PC-3 (cell line): Measurements from ENCODE around the gene TAPBPL. TPM values are rescaled to one million over a fixed set of nuclear protein-coding genes. Genes with fewer than 3 reads are reported as not detected.

ENCODE experiments used
- ATAC-seq: fragments of 200-7000 bp; cut with Tn5 transposase; 2 replicates; pipeline ENCODE4 v1.9.1; 2020; ENCODE audit warnings: mild to moderate bottlenecking, moderate library complexity
- BruUV-seq: library from RNA; stranded (reverse); fragments of 400-500 nt; replicated peaks from 2 replicates; lab custom pipeline; 2021; lab: Mats Ljungman, UMichigan
- CTCF ChIA-PET: fragments of 300-600 bp; sonication (Branson Sonifier 250); formaldehyde crosslinking; loops from one replicate; lab custom pipeline; 2022; ENCODE audit warnings: antibody characterized with exemption; lab: Charles Lee
- POLR2A ChIA-PET: fragments of 300-600 bp; sonication (Branson Sonifier 250); formaldehyde crosslinking; loops from one replicate; lab custom pipeline; 2022; ENCODE audit warnings: antibody characterized with exemption; ENCODE audit not compliant: unreplicated experiment; lab: Charles Lee
- DNase-seq: peaks from one replicate; pipeline ENCODE4 v3.0.0-alpha.2; 2015
- H2AFZ ChIP-seq: fragments of 300-600 bp; sonication (generic); 2 replicates; pipeline ENCODE4 v1.6.0; 2016; ENCODE audit warnings: antibody characterized with exemption, low read length
- H3F3A ChIP-seq: fragments of 300-600 bp; sonication (generic); one replicate; pipeline ENCODE4 v1.6.0; 2017; ENCODE audit warnings: antibody characterized with exemption, low read length, control low read depth, mild to moderate bottlenecking; ENCODE audit not compliant: unreplicated experiment
- H3K27ac ChIP-seq: fragments of 300-600 bp; sonication (generic); 2 replicates; pipeline ENCODE4 v1.5.1; 2016; ENCODE audit warnings: mild to moderate bottlenecking, low read length
- H3K27me3 ChIP-seq: fragments of 300-600 bp; sonication (generic); 2 replicates; pipeline ENCODE4 v1.6.1; 2016; ENCODE audit warnings: low read length, mixed read lengths
- H3K36me3 ChIP-seq: fragments of 300-600 bp; sonication (generic); 2 replicates; pipeline ENCODE4 v1.6.1; 2016; ENCODE audit warnings: low read depth, mixed run types, low read length, mixed read lengths
- H3K4me1 ChIP-seq: fragments of 300-600 bp; sonication (generic); 2 replicates; pipeline ENCODE4 v1.5.1; 2016; ENCODE audit warnings: low read length; ENCODE audit not compliant: insufficient read depth
- H3K4me2 ChIP-seq: fragments of 300-600 bp; sonication (generic); 2 replicates; pipeline ENCODE4 v1.6.0; 2016; ENCODE audit warnings: low read length
- H3K4me3 ChIP-seq: fragments of 300-600 bp; sonication (generic); 2 replicates; pipeline ENCODE4 v1.5.1; 2016; ENCODE audit warnings: mild to moderate bottlenecking, low read length, mixed read lengths
- H3K79me2 ChIP-seq: fragments of 300-600 bp; sonication (generic); 2 replicates; pipeline ENCODE4 v1.6.1; 2017; ENCODE audit warnings: low read length, mixed read lengths
- H3K9ac ChIP-seq: fragments of 300-600 bp; sonication (generic); 2 replicates; pipeline ENCODE4 v1.6.0; 2016; ENCODE audit warnings: mild to moderate bottlenecking, low read length
- H3K9me2 ChIP-seq: fragments of 300-600 bp; sonication (generic); replicated peaks from 2 replicates; pipeline ENCODE4 v1.6.1; 2016; ENCODE audit warnings: mixed run types, low read length, mixed read lengths
- H3K9me3 ChIP-seq: fragments of 300-600 bp; sonication (generic); 2 replicates; pipeline ENCODE4 v1.6.1; 2016; ENCODE audit warnings: low read length, mixed read lengths
- H4K20me1 ChIP-seq: fragments of 300-600 bp; sonication (generic); 2 replicates; pipeline ENCODE4 v1.6.1; 2016; ENCODE audit warnings: low read length, mixed read lengths
- EZH2 ChIP-seq: fragments of 300-600 bp; sonication (generic); IDR thresholded peaks from one replicate; pipeline ENCODE4 v1.6.1; 2017; ENCODE audit warnings: antibody characterized with exemption, mild to moderate bottlenecking, low read length; ENCODE audit not compliant: unreplicated experiment
- EZH2phosphoT487 ChIP-seq: fragments of 300-600 bp; sonication (generic); IDR thresholded peaks from 2 replicates; pipeline ENCODE4 v1.6.1; 2018; ENCODE audit warnings: mild to moderate bottlenecking, antibody characterized with exemption, low read length, borderline replicate concordance
- intact Hi-C: fragments of 100-400 bp; cut with micrococcal nuclease; formaldehyde crosslinking; loops from 2 replicates; pipeline ENCODE4 v1.9.0; 2023
- total RNA-seq: library from RNA; depleted of rRNA; stranded (reverse); fragments of >200 nt; gene quantifications from 2 replicates; pipeline ENCODE4 v1.2.3, GENCODE V29; 2014
- TF ChIP-seq, protein P1 (sequence below): fragments of 300-600 bp; sonication (generic); conservative IDR thresholded peaks from 2 replicates; pipeline ENCODE4 v1.5.1; 2017; ENCODE audit warnings: antibody characterized with exemption, low read depth, mild to moderate bottlenecking, low read length

The TAPBPL gene
- total RNA-seq, 1 experiment from 2014 or later = 0.47 TPM

DNA sequence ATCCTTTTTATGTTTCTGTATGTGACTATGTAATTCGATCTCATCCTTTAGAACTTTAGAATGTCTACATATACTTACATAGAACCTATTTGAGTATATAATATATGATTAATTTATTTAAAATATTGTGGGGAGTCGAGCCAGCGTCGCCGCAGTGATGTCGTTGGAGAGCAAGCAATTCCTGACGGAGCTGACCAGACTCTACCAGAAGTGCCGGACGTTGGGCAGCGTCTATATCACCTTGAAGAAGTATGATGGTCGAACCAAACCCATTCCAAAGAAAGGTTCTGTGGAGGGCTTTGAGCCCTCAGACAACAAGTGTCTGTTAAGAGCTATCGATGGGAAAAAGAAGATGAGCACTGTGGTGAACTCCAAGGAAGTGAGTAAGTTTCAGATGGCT lies 13.5 kb upstream of the TAPBPL start:
- intact Hi-C loops = no loop called here
- Histone ChIP-seq H2AFZ (no peak overlapping the region), H3F3A (no peaks in the 10 kb centered on the region), H3K9me3 (no peaks in the 10 kb centered on the region), H4K20me1 (no peaks in the 10 kb centered on the region), H3K4me1 (no peaks in the 10 kb centered on the region), H3K9me2 (no peaks in the 10 kb centered on the region), H3K79me2 (no peaks in the 10 kb centered on the region), H3K27ac (no peak overlapping the region), H3K4me3 (no peak overlapping the region), H3K27me3 (no peaks in the 10 kb centered on the region), H3K9ac (no peak overlapping the region), H3K36me3 (no peaks in the 10 kb centered on the region), H3K4me2 (no peak overlapping the region)
- TF ChIP-seq, protein P1, sequence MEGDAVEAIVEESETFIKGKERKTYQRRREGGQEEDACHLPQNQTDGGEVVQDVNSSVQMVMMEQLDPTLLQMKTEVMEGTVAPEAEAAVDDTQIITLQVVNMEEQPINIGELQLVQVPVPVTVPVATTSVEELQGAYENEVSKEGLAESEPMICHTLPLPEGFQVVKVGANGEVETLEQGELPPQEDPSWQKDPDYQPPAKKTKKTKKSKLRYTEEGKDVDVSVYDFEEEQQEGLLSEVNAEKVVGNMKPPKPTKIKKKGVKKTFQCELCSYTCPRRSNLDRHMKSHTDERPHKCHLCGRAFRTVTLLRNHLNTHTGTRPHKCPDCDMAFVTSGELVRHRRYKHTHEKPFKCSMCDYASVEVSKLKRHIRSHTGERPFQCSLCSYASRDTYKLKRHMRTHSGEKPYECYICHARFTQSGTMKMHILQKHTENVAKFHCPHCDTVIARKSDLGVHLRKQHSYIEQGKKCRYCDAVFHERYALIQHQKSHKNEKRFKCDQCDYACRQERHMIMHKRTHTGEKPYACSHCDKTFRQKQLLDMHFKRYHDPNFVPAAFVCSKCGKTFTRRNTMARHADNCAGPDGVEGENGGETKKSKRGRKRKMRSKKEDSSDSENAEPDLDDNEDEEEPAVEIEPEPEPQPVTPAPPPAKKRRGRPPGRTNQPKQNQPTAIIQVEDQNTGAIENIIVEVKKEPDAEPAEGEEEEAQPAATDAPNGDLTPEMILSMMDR = no peak
- TF ChIP-seq EZH2phosphoT487 (no peak), EZH2 (no peak)
- CTCF ChIA-PET = no interaction called here
- no TSS peak for BruUV-seq
- no peak for DNase-seq
- ATAC-seq = no peak
- POLR2A ChIA-PET = no interaction called here

DNA sequence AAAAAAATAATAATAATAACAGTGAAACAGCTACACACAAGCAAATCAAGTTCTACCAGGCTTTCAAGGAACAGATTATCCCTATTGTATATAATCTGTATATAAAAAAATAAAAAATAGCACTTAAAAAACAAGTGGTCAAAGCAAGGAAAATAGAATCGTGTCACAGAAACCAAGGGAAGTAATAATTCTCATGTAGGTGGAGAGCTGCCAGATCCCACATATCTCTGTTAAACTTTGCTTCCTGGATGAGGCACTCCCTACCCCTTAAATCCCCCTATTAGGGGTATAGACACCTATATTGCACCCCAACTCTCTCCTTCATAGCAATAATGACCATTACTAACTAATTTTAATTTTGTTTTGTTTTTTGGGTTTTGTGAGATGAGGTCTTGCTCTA lies 11.5 kb upstream of the TAPBPL start:
- no peak overlapping the region for H3K4me3 ChIP-seq
- no peaks in the 10 kb centered on the region for H3K9me2 ChIP-seq
- no peak overlapping the region for H3K4me2 ChIP-seq
- H3K79me2 ChIP-seq = no peaks in the 10 kb centered on the region
- H3K4me1 ChIP-seq = no peaks in the 10 kb centered on the region
- H4K20me1 ChIP-seq = no peaks in the 10 kb centered on the region
- POLR2A ChIA-PET = no interaction called here
- TF ChIP-seq EZH2 = no peak
- TF ChIP-seq EZH2phosphoT487 = no peak
- TF ChIP-seq, protein P1 = no peak
- H3K36me3 ChIP-seq = no peaks in the 10 kb centered on the region
- CTCF ChIA-PET = no interaction called here
- H2AFZ ChIP-seq = no peak overlapping the region
- DNase-seq (no peak), ATAC-seq (no peak)
- intact Hi-C loops = no loop called here
- no TSS peak for BruUV-seq
- no peak overlapping the region for H3K27ac ChIP-seq
- H3F3A ChIP-seq = no peaks in the 10 kb centered on the region
- no peak overlapping the region for H3K9ac ChIP-seq
- no peaks in the 10 kb centered on the region for H3K27me3 ChIP-seq
- no peaks in the 10 kb centered on the region for H3K9me3 ChIP-seq

DNA sequence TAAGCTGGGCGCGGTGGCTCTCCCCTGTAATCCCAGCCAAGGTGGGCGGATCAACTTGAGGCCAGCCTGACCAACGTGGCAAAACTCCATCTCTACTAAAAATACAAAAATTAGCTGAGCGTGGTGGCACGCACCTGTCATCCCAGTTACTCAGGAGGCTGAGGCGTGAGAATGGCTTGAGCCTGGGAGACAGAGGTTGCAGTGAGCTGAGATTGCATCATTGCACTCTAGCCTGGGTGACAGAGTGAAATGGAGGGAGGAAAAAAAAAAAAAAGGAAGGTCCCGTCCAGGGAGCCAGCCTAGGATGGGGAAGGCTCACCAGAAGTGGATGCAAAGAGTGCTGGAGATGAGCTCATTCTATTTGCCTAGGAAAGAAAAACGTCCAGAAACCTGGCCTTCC lies 9.0 kb upstream of the TAPBPL start:
- no TSS peak for BruUV-seq
- Histone ChIP-seq H3K27me3 (no peaks in the 10 kb centered on the region), H3K4me1 (no peaks in the 10 kb centered on the region), H4K20me1 (no peaks in the 10 kb centered on the region), H3K9me2 (no peaks in the 10 kb centered on the region), H3K9ac (no peak overlapping the region), H3K27ac (no peak overlapping the region), H3K9me3 (no peaks in the 10 kb centered on the region), H3K79me2 (no peaks in the 10 kb centered on the region), H2AFZ (no peak overlapping the region), H3K36me3 (no peaks in the 10 kb centered on the region), H3K4me3 (no peak overlapping the region), H3K4me2 (no peak overlapping the region), H3F3A (no peaks in the 10 kb centered on the region)
- ATAC-seq = no peak
- no peak for TF ChIP-seq EZH2
- no peak for TF ChIP-seq EZH2phosphoT487
- TF ChIP-seq, protein P1 = no peak
- intact Hi-C loops = no loop called here
- ChIA-PET CTCF (interaction anchor here (0.6 kb wide), 1 partner anchor 52 kb away, joined by 4 read pairs; no protein-coding TSS in a partner anchor), POLR2A (no interaction called here)
- no peak for DNase-seq
